Measurements from ENCODE around the gene AMOTL2.

AMOTL2 gene

GRCh38 chr3:134352031-134352671, 22.1 kb downstream of the AMOTL2 start:
- DNase-seq (ENCODE audit: low spot score): no peak

GRCh38 chr3:134351427-134351826, 22.8 kb downstream of the AMOTL2 start:
- DNase-seq (ENCODE audit: low spot score): no peak

GRCh38 chr3:134350861-134351311, 23.4 kb downstream of the AMOTL2 start:
- no peak for DNase-seq (ENCODE audit: low spot score)

GRCh38 chr3:134350266-134350665, 24.0 kb downstream of the AMOTL2 start:
- no peak for DNase-seq (ENCODE audit: low spot score)

- peak; percentile 77 for DNase-seq (ENCODE audit: low spot score)
These were observed 25.7 kb downstream of the AMOTL2 start for GRCh38 chr3:134348524-134348923.

GRCh38 chr3:134347551-134347950, 26.7 kb downstream of the AMOTL2 start:
- no peak for DNase-seq (ENCODE audit: low spot score)

GRCh38 chr3:134346744-134347143, 27.5 kb downstream of the AMOTL2 start:
- no peak for DNase-seq (ENCODE audit: low spot score)

- no peak for DNase-seq (ENCODE audit: low spot score)
These were observed 29.0 kb downstream of the AMOTL2 start for GRCh38 chr3:134345202-134345601.

GRCh38 chr3:134344560-134344959, 29.7 kb downstream of the AMOTL2 start:
- no peak for DNase-seq (ENCODE audit: low spot score)

- DNase-seq (ENCODE audit: low spot score): no peak
These were observed 32.0 kb downstream of the AMOTL2 start for GRCh38 chr3:134342259-134342658.

GRCh38 chr3:134341389-134341788, 32.9 kb downstream of the AMOTL2 start:
- no peak for DNase-seq (ENCODE audit: low spot score)

- DNase-seq (ENCODE audit: low spot score): no peak
These were observed 33.3 kb downstream of the AMOTL2 start for GRCh38 chr3:134340982-134341365.

GRCh38 chr3:134340362-134340981, 33.8 kb downstream of the AMOTL2 start:
- no peak for DNase-seq (ENCODE audit: low spot score)

GRCh38 chr3:134339913-134340312, 34.3 kb downstream of the AMOTL2 start:
- DNase-seq (ENCODE audit: low spot score): no peak

- DNase-seq (ENCODE audit: low spot score): no peak
These were observed 34.9 kb downstream of the AMOTL2 start for GRCh38 chr3:134339331-134339730.

GRCh38 chr3:134338516-134339261, 35.6 kb downstream of the AMOTL2 start:
- no peak for DNase-seq (ENCODE audit: low spot score)

GRCh38 chr3:134338201-134338512, 36.1 kb downstream of the AMOTL2 start:
- no peak for DNase-seq (ENCODE audit: low spot score)

- no peak for DNase-seq (ENCODE audit: low spot score)
These were observed 36.6 kb downstream of the AMOTL2 start for GRCh38 chr3:134337511-134338200.

GRCh38 chr3:134337071-134337482, 37.2 kb downstream of the AMOTL2 start:
- DNase-seq (ENCODE audit: low spot score): no peak

- no peak for DNase-seq (ENCODE audit: low spot score)
These were observed 37.7 kb downstream of the AMOTL2 start for GRCh38 chr3:134336587-134336986.

GRCh38 chr3:134334901-134335280, 39.4 kb downstream of the AMOTL2 start:
- no peak for DNase-seq (ENCODE audit: low spot score)

GRCh38 chr3:134334231-134334900, 39.9 kb downstream of the AMOTL2 start:
- DNase-seq (ENCODE audit: low spot score): peak; percentile 59
